GM19324 (cell line): ENCODE data around the gene UBXN6.
A peak's percentile ranks its signal among the peaks of the same experiment; 100 is the strongest.

ENCODE experiments used
- ATAC-seq: cut with Tn5 transposase; IDR thresholded peaks from one replicate; pipeline ENCODE4 v1.9.1; 2021; ENCODE audit warnings: mild to moderate bottlenecking, moderate library complexity; ENCODE audit not compliant: unreplicated experiment, low FRiP score

Gene UBXN6, protein sequence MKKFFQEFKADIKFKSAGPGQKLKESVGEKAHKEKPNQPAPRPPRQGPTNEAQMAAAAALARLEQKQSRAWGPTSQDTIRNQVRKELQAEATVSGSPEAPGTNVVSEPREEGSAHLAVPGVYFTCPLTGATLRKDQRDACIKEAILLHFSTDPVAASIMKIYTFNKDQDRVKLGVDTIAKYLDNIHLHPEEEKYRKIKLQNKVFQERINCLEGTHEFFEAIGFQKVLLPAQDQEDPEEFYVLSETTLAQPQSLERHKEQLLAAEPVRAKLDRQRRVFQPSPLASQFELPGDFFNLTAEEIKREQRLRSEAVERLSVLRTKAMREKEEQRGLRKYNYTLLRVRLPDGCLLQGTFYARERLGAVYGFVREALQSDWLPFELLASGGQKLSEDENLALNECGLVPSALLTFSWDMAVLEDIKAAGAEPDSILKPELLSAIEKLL

DNA sequence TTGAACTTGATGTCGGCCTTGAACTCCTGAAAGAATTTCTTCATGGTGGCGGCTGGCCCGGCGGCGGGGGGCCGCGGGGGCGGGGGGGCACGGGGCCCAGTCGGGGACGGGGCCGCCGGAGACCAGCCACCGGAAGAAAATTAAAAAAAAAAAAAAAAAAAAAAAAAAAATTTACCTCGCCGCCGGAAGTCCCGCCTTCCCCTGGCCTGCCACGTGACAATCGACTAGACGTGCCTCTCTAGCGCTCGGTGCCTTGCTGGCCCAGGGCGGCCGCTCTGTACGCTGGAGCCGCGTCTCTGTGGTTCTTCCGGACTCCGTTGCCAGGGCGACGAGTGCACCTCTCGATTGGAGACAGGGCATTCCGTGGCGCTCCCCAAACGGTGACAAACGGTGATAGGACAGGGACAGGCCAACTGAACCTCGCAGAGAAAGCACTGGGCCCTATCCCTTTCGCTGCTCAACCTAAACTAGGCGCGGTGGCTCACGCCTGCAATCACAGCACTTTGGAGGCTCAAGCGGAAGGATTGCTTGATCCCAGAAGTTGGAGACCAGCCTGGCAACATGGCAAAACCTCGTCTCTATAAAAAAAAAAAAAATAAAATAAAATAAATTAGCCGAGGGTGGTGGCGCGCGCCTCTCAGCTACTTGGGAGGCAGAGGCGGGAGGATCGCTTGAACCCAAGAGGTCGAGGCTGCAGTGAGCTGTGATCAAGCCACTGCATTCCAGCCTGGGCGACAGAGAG, at the start of gene UBXN6:
UBXN6 (minus strand) TSS at position 141 of the 742 bp plus-strand sequence; CDS start at position 44, 97 bp downstream.
- ATAC-seq: peak; percentile 90

DNA sequence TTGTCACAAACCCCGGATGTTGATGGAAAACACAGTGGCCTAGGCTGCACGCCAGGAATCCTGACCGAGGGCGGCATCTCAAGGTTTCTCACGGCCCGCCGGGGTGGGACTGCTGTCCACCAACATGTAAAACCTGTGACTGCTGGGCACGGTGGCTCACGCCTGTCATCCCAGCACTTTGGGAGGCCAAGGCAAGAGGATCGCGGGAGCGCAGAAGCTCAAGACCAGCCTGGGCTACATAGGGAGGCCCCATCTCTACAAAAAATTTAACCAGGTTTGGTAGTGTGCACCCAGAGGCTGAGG, 49.5 kb upstream of the UBXN6 start:
- no peak for ATAC-seq

DNA sequence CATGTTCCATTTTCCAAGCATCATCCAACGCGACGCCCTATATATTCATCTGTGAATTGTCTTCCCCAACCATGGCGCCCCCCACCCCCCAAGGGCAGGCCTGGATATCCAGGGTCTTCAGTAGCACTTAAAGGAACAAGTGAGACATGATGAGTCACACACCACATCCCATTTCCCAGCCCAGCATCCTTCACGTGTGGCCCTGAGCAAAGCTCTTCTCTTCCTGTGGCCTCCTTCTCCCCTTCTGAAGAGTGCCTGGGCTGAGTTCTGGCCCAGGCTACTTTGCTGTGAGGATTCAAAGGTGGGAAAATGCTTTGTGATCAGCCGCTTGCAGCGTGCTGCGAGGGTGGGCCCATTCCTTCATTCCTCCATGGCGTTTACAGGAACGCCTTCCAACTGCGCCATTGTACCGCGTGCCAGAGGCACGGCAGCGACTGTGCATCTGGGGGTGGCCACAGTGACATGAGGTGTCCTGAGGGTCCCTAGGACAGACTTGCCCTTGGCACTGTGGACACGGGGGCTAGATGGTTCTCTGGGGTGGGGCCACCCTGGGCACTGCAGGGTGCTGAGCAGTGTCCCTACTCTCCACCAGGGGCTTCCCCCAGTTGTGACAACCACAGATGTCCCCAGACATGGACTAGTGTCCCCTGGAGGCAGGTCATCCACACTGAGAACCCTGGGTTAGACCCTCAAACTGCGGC, 49.0 kb upstream of the UBXN6 start:
- no peak for ATAC-seq

DNA sequence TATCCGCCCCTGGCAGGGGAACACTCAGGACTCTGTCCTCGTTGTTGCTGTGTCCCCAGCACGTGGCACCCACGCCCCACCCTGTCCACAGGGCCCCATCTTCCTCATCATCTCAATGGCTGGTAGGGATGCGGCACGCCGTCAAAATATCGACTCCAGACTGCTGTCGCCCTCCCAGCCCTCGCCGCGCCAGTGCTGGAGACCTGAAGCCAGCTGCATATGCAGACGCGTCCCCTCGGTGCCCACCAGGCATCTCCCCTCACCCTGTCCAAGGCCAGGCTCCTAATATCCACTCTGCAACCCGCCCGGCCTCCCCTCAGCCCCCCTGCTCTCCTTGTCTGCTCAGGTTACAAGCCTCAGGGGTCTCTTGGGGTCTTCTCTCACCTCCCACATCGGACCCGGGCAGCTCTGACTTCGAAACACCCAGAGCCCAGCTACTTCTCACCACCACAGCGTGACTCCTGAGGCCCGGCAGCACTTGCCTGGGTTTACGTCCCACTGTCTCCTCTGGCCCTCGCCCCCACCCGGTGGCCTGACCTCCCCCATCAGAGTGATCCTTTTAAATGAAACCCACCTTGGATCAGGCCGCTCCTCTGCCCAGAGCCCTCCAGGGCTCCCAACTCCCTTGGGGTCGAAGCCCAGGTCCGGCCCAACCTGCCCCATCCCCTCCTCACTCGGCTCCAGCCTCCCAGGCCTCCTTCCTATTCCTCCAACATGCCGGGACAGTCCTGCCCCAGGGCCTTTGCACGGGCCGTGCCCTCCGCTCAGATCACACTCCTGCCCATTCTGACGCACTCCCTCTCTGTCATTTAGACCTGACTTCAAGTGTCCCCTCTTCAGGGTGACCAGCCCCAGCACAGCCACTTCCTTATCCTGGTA, 48.2 kb upstream of the UBXN6 start:
- no peak for ATAC-seq

DNA sequence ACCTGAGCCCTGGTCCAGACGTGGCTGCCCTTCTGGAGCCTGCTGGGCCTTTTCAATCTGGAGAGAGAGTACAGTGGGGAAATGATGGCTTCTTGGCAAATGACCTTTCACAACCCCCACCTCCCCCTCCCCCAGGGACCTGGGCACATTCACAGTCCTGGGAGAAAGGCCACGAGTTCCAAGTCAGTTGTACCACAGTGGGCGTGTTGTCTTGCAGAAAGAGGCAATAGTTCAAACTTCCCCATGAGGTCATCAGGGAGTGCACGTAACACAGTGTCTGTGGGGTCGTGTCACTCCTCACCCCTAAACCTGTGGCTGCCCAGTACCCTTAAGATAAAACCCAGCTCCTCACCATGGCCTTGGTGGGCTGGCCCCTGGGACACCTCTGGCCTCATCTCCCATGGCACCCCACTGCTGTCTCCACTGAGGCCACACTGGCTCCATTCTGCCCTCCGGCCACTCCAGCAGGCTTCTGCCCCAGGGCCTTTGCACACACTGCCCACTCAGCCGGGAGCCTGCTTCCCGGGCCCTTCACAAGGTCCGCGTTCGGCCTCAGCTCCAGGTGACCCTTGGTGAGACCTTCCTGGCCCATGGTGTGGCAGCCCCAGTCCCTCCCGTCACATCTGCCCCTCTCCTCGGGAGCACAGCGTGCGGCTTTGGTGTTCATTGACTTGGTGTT, 47.4 kb upstream of the UBXN6 start:
- ATAC-seq: no peak

DNA sequence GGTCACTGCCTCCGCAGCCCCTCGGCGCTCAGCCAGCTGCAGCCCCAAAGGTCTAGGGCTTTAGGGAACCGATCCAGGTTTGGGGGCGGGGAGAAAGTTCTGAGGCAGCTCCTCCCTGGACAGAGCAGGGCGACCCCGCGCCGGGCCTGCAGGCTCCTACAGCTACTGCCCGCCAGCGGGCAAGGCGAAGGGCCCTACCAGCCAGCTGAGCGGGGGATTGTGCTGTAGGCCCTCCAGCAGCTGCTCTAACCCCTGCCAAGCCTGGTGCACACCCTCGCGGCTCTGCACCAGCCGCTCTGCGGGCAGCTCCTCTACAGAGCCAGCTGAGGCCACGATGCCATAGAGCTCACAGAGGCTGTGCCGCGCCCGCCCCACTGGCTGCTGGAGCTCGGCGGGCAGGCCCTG, 46.7 kb upstream of the UBXN6 start:
- no peak for ATAC-seq

DNA sequence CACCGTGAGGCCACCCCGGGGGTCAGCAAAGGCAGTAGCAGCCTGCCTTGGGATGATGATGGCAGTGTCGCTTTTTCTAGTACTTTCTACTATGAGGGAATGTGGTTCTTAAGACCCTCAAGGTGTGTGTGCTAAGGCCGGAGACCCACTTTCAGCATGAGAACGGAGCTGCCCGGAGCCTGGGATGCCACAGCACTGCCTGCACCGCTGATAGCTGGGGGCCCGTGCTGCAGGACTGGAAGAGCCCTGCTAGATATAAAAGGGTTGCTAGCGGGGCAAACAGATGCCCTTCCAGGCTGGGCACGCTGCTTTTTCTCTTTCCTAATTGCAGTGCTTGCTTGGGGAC, 46.2 kb upstream of the UBXN6 start:
- ATAC-seq: no peak

DNA sequence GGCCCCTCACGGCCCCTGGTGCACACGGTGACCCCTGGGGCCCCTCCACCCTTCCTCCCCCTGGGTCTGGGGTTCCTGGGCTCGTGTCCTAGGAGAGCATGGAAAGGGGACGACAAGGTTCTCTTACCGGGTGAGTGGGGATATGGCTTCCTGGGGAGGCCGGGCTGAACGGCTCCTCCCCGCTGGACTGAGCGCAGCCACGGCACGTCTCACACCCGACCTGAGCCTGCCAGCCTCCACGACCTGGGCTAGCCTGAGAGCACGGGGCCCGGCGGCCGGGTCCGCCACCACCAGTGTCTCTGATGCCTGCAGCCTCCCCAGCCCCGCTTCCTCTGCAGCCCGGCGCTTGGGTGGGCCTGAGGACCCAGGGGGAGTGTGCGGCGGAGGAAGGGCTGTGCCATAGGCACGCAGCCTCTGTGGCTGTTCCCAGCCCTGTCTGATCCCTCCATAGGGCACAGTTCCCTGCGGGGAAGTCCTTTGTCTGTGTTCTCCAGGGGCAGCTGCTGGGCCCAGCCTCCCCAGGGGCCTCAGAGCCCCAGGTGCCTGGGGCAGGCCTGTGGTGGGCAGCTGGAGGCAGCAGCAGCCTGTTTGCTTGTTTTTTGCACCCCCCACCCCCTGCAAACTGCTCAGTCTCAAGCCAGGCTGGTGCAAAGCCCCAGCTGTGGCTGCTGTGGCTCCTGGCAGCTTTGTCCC, 45.7 kb upstream of the UBXN6 start:
- ATAC-seq: no peak

DNA sequence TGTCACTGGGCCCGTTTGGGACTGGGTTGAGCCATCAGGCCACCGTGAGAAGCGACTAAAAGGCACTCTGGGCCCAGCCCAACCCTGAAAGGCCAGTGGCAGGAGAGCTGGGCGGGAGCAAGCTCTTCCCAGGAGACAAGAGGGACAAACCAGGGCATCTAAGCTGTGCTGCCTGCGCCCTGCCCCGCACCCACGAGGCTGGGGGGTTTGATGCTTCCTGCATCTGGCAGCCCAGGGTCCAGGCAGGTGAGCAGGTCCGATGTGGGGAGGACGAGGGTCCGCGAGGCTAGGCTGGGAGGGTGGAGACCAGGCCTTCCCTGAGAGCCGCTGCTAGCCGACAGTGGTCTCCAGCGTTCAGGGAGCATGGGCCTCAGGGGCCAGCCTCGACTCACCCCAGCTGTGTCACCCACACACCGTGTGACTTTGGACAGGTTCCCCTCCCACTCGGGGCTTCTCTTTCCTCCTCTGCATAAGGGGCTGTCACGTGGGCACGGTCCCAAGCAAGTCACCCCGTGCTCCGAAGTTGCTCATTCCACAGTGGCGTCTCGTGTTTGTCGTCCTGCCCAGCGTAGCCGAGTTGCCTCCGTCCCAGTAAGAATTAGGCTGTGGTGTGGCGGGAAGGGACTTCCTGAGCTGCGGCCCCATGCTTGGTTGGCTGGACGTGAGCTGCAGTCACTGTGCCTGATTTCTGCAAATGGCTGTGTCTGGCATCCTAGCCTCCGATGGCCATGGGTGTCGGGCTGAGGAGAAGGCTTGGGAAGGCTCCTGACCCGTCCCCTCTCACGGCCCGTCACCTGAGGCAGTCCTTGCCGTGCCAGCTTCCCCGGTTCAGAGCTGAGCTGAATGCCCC, 44.9 kb upstream of the UBXN6 start:
- ATAC-seq: no peak

DNA sequence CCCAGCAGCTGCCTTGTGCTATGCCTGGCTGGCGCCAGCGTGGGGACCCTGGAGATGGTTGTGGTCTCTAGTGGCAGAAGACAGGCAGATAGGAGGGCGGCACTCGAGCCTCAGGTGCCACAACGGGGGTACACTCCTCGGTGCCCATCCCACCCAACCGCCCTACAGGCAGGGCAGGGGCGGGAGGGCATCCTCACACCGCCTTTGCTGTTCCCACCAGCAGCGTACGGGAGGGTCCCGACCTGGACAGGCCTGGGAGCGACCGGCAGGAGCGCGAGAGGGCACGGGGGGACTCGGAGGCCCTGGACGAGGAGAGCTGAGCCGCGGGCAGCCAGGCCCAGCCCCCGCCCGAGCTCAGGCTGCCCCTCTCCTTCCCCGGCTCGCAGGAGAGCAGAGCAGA, 44.1 kb upstream of the UBXN6 start:
- ATAC-seq: no peak

DNA sequence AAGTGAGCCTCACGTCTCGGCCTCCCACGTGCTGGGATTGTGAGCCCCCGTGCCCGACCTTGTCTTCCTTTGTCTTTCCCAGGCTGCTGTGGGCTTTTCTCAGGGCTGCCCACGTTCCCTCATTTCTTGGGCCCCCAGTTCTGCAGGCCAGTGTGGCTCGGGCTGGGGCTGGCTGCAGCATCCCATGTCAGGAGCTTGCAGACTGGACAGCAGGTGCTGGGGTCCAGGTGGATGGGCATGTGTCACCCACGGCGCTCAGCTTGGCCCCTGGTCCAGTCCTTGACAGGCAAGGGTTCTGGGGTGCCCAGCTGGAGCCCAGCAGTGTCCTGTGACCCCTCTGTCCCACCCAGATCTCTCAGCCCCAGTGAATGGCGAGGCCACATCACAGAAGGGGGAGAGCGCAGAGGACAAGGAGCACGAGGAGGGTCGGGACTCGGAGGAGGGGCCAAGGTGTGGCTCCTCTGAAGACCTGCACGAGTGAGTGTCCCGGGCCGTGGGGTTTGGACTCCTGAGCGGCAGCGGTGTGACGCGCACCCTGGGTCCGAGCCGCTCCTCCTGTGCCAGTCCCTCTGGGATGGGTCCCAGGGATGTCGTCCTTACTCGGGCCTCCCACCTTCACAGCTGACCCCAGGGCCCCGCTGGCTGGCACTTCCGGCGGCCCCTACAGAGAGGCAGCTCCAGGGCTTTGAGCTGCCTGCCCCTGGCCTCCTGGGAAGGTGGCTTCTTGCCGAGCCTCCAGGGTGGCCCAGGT, 43.4 kb upstream of the UBXN6 start:
- no peak for ATAC-seq

DNA sequence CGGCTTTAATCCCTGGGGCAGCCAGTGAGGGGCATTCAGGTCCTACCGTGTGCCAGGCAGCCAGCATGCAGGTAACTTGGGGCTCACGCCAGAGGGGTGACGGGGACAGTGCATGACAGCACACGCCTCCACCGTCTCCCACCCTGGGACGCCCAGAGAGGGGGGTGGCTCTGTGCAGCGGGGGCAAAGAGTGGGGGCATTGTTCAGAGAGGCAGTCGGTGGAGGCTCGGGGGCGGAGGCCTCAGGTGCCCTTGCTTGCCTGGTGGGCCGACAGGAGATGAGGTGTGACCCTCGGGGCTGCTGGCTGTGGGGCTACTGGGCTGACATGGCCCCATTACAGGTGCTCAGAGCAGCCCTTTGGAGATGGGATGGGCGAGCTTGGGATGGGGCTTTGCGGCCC, 42.3 kb upstream of the UBXN6 start:
- ATAC-seq: no peak

DNA sequence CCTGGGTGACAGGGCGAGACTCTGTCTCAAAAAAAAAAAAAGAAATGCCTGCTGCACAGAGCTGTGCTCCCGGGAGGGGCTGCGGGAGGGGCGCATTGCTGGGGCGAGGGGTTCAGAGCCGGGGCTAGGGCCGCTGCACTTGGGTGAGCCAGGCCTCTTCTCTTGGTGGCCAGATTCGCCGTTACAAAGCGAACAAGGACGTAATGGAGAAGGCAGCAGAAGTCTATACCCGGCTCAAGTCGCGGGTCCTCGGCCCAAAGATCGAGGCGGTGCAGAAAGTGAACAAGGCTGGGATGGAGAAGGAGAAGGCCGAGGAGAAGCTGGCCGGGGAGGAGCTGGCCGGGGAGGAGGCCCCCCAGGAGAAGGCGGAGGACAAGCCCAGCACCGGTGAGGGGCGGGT, 41.7 kb upstream of the UBXN6 start:
- ATAC-seq: no peak

DNA sequence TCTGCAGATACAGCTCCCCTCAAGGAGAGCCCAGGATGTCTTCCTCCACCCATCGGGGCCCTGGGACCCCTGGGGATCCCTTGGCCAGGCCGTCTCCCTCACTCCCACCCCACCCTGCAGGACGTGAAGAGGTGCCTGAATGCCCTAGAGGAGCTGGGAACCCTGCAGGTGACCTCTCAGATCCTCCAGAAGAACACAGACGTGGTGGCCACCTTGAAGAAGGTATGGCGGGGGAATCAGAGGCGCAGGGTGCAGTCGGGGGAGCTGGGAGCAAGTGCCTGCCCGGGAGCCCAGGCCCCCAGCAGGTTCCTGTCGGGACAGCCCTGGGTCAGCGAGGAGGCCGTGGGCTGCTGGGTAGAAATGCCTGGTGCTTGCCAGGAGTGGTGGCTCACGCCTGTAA, 41.1 kb upstream of the UBXN6 start:
- no peak for ATAC-seq

DNA sequence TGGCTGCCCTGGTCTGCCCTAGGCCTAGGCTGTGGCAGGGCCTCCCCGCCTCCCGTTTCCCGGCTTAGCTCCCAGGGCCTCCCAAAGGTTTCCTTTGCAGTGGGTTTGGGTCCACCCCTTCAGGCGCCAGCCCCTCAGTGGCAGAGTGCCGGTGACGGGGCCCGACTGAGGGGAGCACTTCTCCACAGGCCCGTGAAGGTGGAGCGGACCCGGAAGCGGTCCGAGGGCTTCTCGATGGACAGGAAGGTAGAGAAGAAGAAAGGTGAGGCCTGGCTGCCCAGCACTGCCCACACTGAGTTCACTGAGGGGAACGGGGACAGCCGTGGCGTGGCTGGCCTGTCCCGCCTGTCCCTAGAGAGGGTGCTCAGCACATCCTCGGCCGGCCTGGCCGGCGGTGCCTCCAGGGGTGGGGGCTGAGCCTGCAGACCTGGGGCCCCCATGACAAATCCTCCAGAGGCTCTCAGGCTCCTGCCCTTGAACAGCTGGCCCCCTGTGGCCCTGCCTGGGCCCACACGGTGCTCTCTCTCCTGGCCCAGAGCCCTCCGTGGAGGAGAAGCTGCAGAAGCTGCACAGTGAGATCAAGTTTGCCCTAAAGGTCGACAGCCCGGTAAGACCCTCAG, 40.3 kb upstream of the UBXN6 start:
- ATAC-seq: no peak

DNA sequence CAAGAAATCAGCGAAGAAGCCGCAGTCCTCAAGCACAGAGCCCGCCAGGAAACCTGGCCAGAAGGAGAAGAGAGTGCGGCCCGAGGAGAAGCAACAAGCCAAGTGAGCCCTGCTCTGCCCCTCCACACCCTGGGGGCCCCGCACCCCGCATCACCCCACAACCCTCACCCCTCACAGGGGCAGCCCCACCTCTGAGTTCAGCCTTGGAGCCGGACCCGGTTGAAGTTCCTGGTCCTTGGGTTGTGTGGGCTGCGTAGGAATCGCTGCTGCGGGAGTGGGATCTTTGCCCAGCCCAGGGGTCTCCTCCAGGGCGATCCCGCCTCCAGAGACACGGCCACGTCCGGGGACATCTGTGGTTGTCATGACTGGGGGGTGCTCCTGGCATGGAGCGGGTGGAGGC, 38.7 kb upstream of the UBXN6 start:
- ATAC-seq: no peak

DNA sequence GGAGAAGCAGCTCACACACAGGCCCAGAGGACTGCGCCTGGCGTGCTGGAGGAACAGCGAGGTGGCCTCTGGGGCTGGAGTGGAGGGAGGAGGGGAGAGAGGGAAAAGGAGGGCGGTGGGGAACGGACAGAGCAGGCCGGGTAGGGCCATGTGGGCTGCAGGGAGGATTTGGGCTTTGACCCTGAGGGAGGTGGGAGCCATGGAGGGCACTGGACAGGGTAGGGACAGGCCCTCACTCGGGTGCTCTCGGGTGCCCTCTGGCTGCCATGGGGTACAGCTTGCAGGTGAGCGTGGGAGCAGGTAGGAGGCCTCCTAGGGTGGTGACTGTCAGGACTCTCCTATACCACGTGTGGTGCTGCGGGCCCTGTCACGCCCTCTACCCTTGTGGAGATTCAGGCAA, 37.9 kb upstream of the UBXN6 start:
- no peak for ATAC-seq

DNA sequence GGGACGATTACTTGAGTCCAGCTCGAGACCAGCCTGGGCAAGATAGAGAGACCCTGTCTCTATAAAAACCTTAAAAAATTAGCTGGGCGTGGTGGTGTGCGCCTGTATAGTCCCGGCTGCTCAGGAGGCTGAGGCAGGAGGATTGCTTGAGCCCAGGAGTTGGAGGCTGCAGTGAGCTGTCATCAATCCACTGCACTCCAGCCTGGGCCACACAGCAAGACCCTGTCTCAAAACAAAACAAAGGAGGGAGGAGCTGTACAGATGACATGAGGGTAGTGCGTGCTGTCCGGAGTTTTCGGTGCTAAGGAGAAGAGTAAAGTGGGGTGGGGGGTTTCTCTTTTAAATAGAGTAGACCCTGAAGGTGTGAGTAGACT, 37.1 kb upstream of the UBXN6 start:
- no peak for ATAC-seq
